G401 (cell line): ENCODE results near the gene PREP. TPM values are rescaled to one million over a fixed set of nuclear protein-coding genes. Genes with fewer than 3 reads are reported as not detected.
"Not testable (repeated sequence)": the region's sequence is repeated elsewhere in the genome, so short reads cannot be mapped to it uniquely, and the experiment has no call there.

Source experiments
- DNase-seq: peaks from one replicate; pipeline ENCODE4 v3.0.0-alpha.2; 2015; ENCODE audit warnings: low spot score
- in situ Hi-C: cut with HindIII; loops from 2 replicates; pipeline ENCODE4 v1.10.0; 2016; ENCODE audit warnings: low sequenced_read_pairs, mixed read lengths
- total RNA-seq: library from RNA; depleted of rRNA; stranded (reverse); fragments of >200 nt; shearing (Covaris generic); gene quantifications from 2 replicates; pipeline ENCODE4 v1.2.3, GENCODE V29; 2014

PREP gene
- total RNA-seq, 1 experiment from 2014 or later: 91.5 TPM

GRCh38 chr6:105357165-105357564 lies 45.7 kb downstream of the PREP start:
- no peak for DNase-seq
- in situ Hi-C loops: no loop called here

GRCh38 chr6:105352037-105352617 lies 50.8 kb downstream of the PREP start:
- DNase-seq: no peak
- in situ Hi-C loops: no loop called here

- in situ Hi-C loops: no loop called here
Measured at GRCh38 chr6:105348897-105349296, 54.0 kb downstream of the PREP start.

GRCh38 chr6:105346052-105346451 lies 56.8 kb downstream of the PREP start:
- in situ Hi-C loops: no loop called here

More at GRCh38 chr6:105348897-105349296, 54.0 kb downstream of the PREP start:
- DNase-seq: no peak

GRCh38 chr6:105345506-105345905 lies 57.4 kb downstream of the PREP start:
- in situ Hi-C loops: no loop called here
- DNase-seq: peak; percentile 16

More at GRCh38 chr6:105346052-105346451, 56.8 kb downstream of the PREP start:
- DNase-seq: peak; percentile 10

GRCh38 chr6:105344881-105345370 lies 58.0 kb downstream of the PREP start:
- DNase-seq: no peak
- in situ Hi-C loops: no loop called here

GRCh38 chr6:105338350-105338983 lies 64.4 kb downstream of the PREP start:
- DNase-seq, in situ Hi-C loops: not testable (repeated sequence)

- in situ Hi-C loops: no loop called here
- DNase-seq: no peak
Measured at GRCh38 chr6:105336986-105337385, 65.9 kb downstream of the PREP start.

- in situ Hi-C loops: no loop called here
- no peak for DNase-seq
Measured at GRCh38 chr6:105332576-105332975, 70.3 kb downstream of the PREP start.

- DNase-seq: no peak
- in situ Hi-C loops: no loop called here
Measured at GRCh38 chr6:105331927-105332326, 71.0 kb downstream of the PREP start.

GRCh38 chr6:105330913-105331312 lies 72.0 kb downstream of the PREP start:
- in situ Hi-C loops: no loop called here
- DNase-seq: no peak

GRCh38 chr6:105330364-105330763 lies 72.5 kb downstream of the PREP start:
- in situ Hi-C loops: no loop called here
- DNase-seq: no peak

- peak; percentile 59 for DNase-seq
- in situ Hi-C loops: no loop called here
Measured at GRCh38 chr6:105326833-105327770, 75.8 kb downstream of the PREP start.

GRCh38 chr6:105326216-105326615 lies 76.7 kb downstream of the PREP start:
- in situ Hi-C loops: no loop called here
- no peak for DNase-seq

- DNase-seq: no peak
- in situ Hi-C loops: no loop called here
Measured at GRCh38 chr6:105324386-105324950, 78.4 kb downstream of the PREP start.

- no peak for DNase-seq
- in situ Hi-C loops: no loop called here
Measured at GRCh38 chr6:105322499-105323225, 80.2 kb downstream of the PREP start.

- no peak for DNase-seq
- in situ Hi-C loops: no loop called here
Measured at GRCh38 chr6:105321728-105322127, 81.2 kb downstream of the PREP start.

- DNase-seq: peak; percentile 16
- in situ Hi-C loops: no loop called here
Measured at GRCh38 chr6:105321207-105321606, 81.7 kb downstream of the PREP start.

- in situ Hi-C loops: no loop called here
- no peak for DNase-seq
Measured at GRCh38 chr6:105320765-105321164, 82.1 kb downstream of the PREP start.
